A549 (cell line): ENCODE data around the gene ACSM6. TPM values are rescaled to one million over a fixed set of nuclear protein-coding genes. Genes with fewer than 3 reads are reported as not detected.

Experiments used
- ATAC-seq, 2 experiments: fragments of 200-7000 bp in 1 of 2; fragments of >200 bp in 1 of 2; cut with Nextera tagmentation in 1 of 2; cut with Tn5 transposase in 1 of 2; 3 replicates each; pipeline versions ENCODE4 v1.8.0 to v1.9.1; 2018 to 2020; ENCODE audit warnings: mild to moderate bottlenecking in 1 of 2, moderate library complexity in 1 of 2
- CTCF ChIA-PET: fragments of 300-600 bp; sonication (Branson Sonifier 250); formaldehyde crosslinking; extraction: SDS; loops from one replicate; lab custom pipeline; 2021; ENCODE audit warnings: antibody characterized with exemption, inconsistent platforms; lab: Yijun Ruan, JAX
- POLR2A ChIA-PET: fragments of 350-600 bp; formaldehyde crosslinking; extraction: SDS; loops from one replicate; lab custom pipeline; 2021; ENCODE audit warnings: antibody characterized with exemption, inconsistent platforms; lab: Yijun Ruan, JAX
- DNase-seq, 2 experiments: peaks; one replicate each; pipeline versions ENCODE4 v3.0.0 to v3.0.0-alpha.2; 2011 to 2016; ENCODE audit warnings: low read depth in 1 of 2, low spot score in 1 of 2
- FAIRE-seq: peaks from 2 replicates; lab custom pipeline; 2011; peaks lifted over from hg19 to GRCh38; lab: Jason Lieb, UNC
- H3K27ac ChIP-seq, 2 experiments: fragments of >200 bp; sonication (Bioruptor Twin); formaldehyde crosslinking; 3 replicates each; pipeline ENCODE4 v1.5.1; 2016 to 2017
- H3K4me1 ChIP-seq: fragments of >200 bp; sonication (Bioruptor Twin); formaldehyde crosslinking; 3 replicates; pipeline ENCODE4 v1.6.1; 2016
- H3K4me2 ChIP-seq: fragments of >200 bp; sonication (Bioruptor Twin); formaldehyde crosslinking; 3 replicates; pipeline ENCODE4 v1.6.1; 2016
- H3K4me3 ChIP-seq: fragments of >200 bp; sonication (Bioruptor Twin); formaldehyde crosslinking; 3 replicates; pipeline ENCODE4 v1.5.1; 2016
- H3K9me3 ChIP-seq: fragments of >200 bp; sonication (Bioruptor Twin); formaldehyde crosslinking; 3 replicates; pipeline ENCODE4 v1.6.1; 2016
- CEBPB ChIP-seq, 2 experiments: fragments of >200 bp in 1 of 2; sonication (Bioruptor Twin) in 1 of 2; formaldehyde crosslinking in 1 of 2; IDR thresholded peaks; 2 replicates each; pipeline ENCODE4 v1.6.1; 2012 to 2016
- EHMT2 ChIP-seq: fragments of 200-600 bp; sonication (generic); IDR thresholded peaks from 2 replicates; pipeline ENCODE4 v1.6.1; 2016; ENCODE audit warnings: antibody characterized with exemption, low read depth, mild to moderate bottlenecking, moderate library complexity
- EP300 ChIP-seq, 2 experiments: fragments of >200 bp; sonication (Bioruptor Twin); formaldehyde crosslinking; IDR thresholded peaks; 2 replicates in 1 of 2; 3 replicates in 1 of 2; pipeline ENCODE4 v1.6.1; 2016 to 2017
- ESRRA ChIP-seq: fragments of 150-350 bp; IDR thresholded peaks from 2 replicates; pipeline ENCODE4 v1.6.1; 2014; ENCODE audit warnings: mild to moderate bottlenecking, low read length, borderline replicate concordance
- FOSL2 ChIP-seq, 2 experiments: fragments of 450-650 bp in 1 of 2; fragments of >200 bp in 1 of 2; sonication (Bioruptor Twin) in 1 of 2; formaldehyde crosslinking; IDR thresholded peaks; 2 replicates each; pipeline versions ENCODE4 v1.5.0 to v1.6.1; 2016 to 2020; ENCODE audit warnings: mild to moderate bottlenecking in 1 of 2, moderate library complexity in 1 of 2
- FOXS1 ChIP-seq: fragments of 250-450 bp; sonication (Bioruptor Pico); IDR thresholded peaks from 2 replicates; pipeline ENCODE4 v1.5.0; 2020; ENCODE audit warnings: mild to moderate bottlenecking, moderate library complexity
- GATA3 ChIP-seq: IDR thresholded peaks from 2 replicates; pipeline ENCODE4 v1.6.1; 2012; ENCODE audit warnings: borderline replicate concordance
- HDAC2 ChIP-seq: fragments of 200-600 bp; sonication (generic); IDR thresholded peaks from 2 replicates; pipeline ENCODE4 v1.6.1; 2016
- HEYL ChIP-seq: fragments of 250-450 bp; sonication (Bioruptor Pico); IDR thresholded peaks from 2 replicates; pipeline ENCODE4 v1.8.0; 2021; ENCODE audit warnings: mild to moderate bottlenecking, moderate library complexity
- HOXB13 ChIP-seq: fragments of 250-450 bp; sonication (Bioruptor Pico); IDR thresholded peaks from 2 replicates; pipeline ENCODE4 v1.5.0; 2020; ENCODE audit warnings: low read depth, mild to moderate bottlenecking, moderate library complexity
- HOXB5 ChIP-seq: fragments of 250-450 bp; sonication (Bioruptor Pico); IDR thresholded peaks from 2 replicates; pipeline ENCODE4 v1.5.0; 2020; ENCODE audit warnings: mild to moderate bottlenecking, moderate library complexity
- KDM5A ChIP-seq: fragments of 200-600 bp; sonication (generic); IDR thresholded peaks from 2 replicates; pipeline ENCODE4 v1.6.1; 2016; ENCODE audit warnings: antibody characterized with exemption, mild to moderate bottlenecking
- MAZ ChIP-seq: fragments of 150-350 bp; IDR thresholded peaks from 2 replicates; pipeline ENCODE4 v1.6.1; 2014; ENCODE audit warnings: antibody characterized with exemption, low read depth, low read length, borderline replicate concordance
- MYC ChIP-seq: IDR thresholded peaks from 2 replicates; pipeline ENCODE4 v1.6.1; 2012; ENCODE audit warnings: mild to moderate bottlenecking, inconsistent platforms, low read length, improper control_type of control experiment, borderline replicate concordance
- NFE2L2 ChIP-seq: fragments of 150-350 bp; conservative IDR thresholded peaks from 2 replicates; pipeline ENCODE4 v1.6.1; 2014; ENCODE audit warnings: low read length
- NR3C1 ChIP-seq: fragments of >200 bp; sonication (Bioruptor Twin); formaldehyde crosslinking; IDR thresholded peaks from 3 replicates; pipeline ENCODE4 v1.6.1; 2017
- PHF8 ChIP-seq: fragments of 200-600 bp; sonication (generic); IDR thresholded peaks from 2 replicates; pipeline ENCODE4 v1.6.1; 2016; ENCODE audit warnings: low read depth, mild to moderate bottlenecking, antibody characterized with exemption, moderate library complexity, borderline replicate concordance
- POLR2AphosphoS2 ChIP-seq: conservative IDR thresholded peaks from 2 replicates; pipeline ENCODE4 v1.6.1; 2012; ENCODE audit warnings: low read length, improper control_type of control experiment, inconsistent platforms
- RFX5 ChIP-seq: fragments of 450-650 bp; IDR thresholded peaks from 2 replicates; pipeline ENCODE4 v1.7.1; 2014; ENCODE audit warnings: antibody characterized with exemption, mild to moderate bottlenecking, moderate library complexity
- RNF2 ChIP-seq: fragments of 200-600 bp; sonication (generic); IDR thresholded peaks from 2 replicates; pipeline ENCODE4 v1.6.1; 2016; ENCODE audit warnings: low read depth, mild to moderate bottlenecking, antibody characterized with exemption, moderate library complexity, borderline replicate concordance
- TFCP2L1 ChIP-seq: fragments of 250-450 bp; sonication (Bioruptor Pico); IDR thresholded peaks from 2 replicates; pipeline ENCODE4 v1.5.0; 2021; ENCODE audit warnings: mild to moderate bottlenecking
- ZC3H11A ChIP-seq: fragments of 450-650 bp; IDR thresholded peaks from 2 replicates; pipeline ENCODE4 v1.6.1; 2014; ENCODE audit warnings: antibody characterized with exemption, mild to moderate bottlenecking
- ZNF302 ChIP-seq: fragments of 250-450 bp; sonication (Bioruptor Pico); IDR thresholded peaks from 2 replicates; pipeline ENCODE4 v1.9.0; 2021; ENCODE audit warnings: inconsistent platforms, mild to moderate bottlenecking, moderate library complexity
- ZSCAN20 ChIP-seq: fragments of 250-450 bp; sonication (Bioruptor Pico); IDR thresholded peaks from 2 replicates; pipeline ENCODE4 v1.8.0; 2022; ENCODE audit warnings: mild to moderate bottlenecking, moderate library complexity
- WGBS: methylation state at CpG from one replicate; pipeline ENCODE4 v1.1.6; 2017; ENCODE audit errors: missing lambda C conversion rate; 5-methylcytosine and 5-hydroxymethylcytosine counted together
- polyA plus RNA-seq, 4 experiments: library from polyadenylated mRNA; depleted of rRNA in 3 of 4; stranded (reverse); fragments of >200 nt; fragmentation: RNase III in 1 of 4; extraction: RNeasy Plus Mini Kit Qiagen cat#74134 plus additional on column Dnase treatment in 1 of 4; gene quantifications; 2 replicates in 3 of 4; 3 replicates in 1 of 4; pipeline ENCODE4 v1.2.3, GENCODE V29; 2011 to 2017
- TF ChIP-seq, protein P1 (sequence below): fragments of 150-350 bp; IDR thresholded peaks from 2 replicates; pipeline ENCODE4 v1.6.1; 2014; ENCODE audit warnings: low read depth, mild to moderate bottlenecking, low read length
- TF ChIP-seq, protein P2 (sequence below): IDR thresholded peaks from 2 replicates; pipeline ENCODE4 v1.6.1; 2012; ENCODE audit warnings: low read depth, borderline replicate concordance
- TF ChIP-seq, protein P3 (sequence below): fragments of >200 bp; sonication (Bioruptor Twin); formaldehyde crosslinking; IDR thresholded peaks from 3 replicates; pipeline ENCODE4 v1.6.1; 2016
- TF ChIP-seq, protein P4 (sequence below): fragments of 250-450 bp; sonication (Bioruptor Pico); IDR thresholded peaks from 2 replicates; pipeline ENCODE4 v1.5.0; 2021; ENCODE audit warnings: mild to moderate bottlenecking, moderate library complexity, borderline replicate concordance

ACSM6 gene
- polyA plus RNA-seq, 2 of the 4 experiments (the other 2 are of a cell fraction): not detected

DNA sequence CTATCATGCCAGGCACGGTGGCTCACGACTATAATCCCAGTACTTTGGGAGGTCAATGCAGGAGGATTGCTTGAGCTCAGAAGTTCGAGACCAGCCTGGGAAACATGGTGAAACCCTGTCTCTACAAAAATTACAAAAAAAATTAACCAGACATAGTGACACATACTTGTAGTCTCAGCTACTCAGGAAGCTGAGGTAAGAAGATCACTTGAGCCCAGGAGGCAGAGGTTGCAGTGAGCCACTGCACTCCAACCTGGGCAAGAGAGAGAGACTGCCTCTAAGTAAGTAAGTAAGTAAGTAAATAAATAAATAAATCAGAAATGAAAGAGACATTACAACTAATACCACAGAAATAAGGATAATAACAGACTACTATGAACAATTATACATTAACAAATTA, 60.6 kb downstream of the ACSM6 start:
- TF ChIP-seq RFX5 (no peak), ZNF302 (CRISPR knock-in tag) (no peak), RNF2 (no peak), HOXB5 (no peak), ESRRA (no peak), FOSL2 (IDR thresholded peaks at IDR 0.05) (no peak), FOSL2 (CRISPR knock-in tag; IDR thresholded peaks at IDR 0.05) (no peak), TFCP2L1 (CRISPR knock-in tag) (no peak), MYC (no peak)
- TF ChIP-seq, protein P1, sequence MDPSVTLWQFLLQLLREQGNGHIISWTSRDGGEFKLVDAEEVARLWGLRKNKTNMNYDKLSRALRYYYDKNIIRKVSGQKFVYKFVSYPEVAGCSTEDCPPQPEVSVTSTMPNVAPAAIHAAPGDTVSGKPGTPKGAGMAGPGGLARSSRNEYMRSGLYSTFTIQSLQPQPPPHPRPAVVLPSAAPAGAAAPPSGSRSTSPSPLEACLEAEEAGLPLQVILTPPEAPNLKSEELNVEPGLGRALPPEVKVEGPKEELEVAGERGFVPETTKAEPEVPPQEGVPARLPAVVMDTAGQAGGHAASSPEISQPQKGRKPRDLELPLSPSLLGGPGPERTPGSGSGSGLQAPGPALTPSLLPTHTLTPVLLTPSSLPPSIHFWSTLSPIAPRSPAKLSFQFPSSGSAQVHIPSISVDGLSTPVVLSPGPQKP: no peak
- ChIA-PET POLR2A (no interaction called here), CTCF (interaction anchor here (1.0 to 3.4 kb wide), 4 partner anchors 8 to 109 kb away, joined by 4 to 23 read pairs (median 8); no protein-coding TSS in a partner anchor)
- no peak for ATAC-seq
- Histone ChIP-seq H3K4me1 (peaks cover under 1% of the 10 kb centered on the region), H3K4me3 (no peak overlapping the region), H3K27ac (no peak overlapping the region), H3K9me3 (peaks cover 11% of the 10 kb centered on the region; the same call in 1 of the 3 replicates), H3K4me2 (no peak overlapping the region)
- no peak for FAIRE-seq
- WGBS: 77% methylated on average over 3 of the region's 3 CpGs
- no peak for DNase-seq

DNA sequence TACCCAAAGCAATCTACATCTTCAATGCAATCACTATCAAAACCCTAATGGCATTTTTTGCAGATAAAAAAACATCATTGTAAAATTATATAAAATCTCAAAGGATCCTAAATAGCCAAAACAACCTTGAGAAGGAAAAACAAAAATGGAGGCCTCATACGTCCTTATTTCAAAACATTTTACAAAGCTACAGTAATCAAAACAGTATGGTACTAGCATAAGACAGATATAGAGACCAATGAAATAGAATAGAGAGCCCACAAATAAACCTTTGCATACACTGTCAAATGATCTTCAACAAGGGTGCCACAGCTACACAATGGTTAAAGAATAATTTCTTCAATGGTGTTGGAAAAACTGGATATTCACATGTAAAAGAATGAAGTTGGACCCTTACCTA, 62.2 kb downstream of the ACSM6 start:
- Histone ChIP-seq H3K4me2 (no peak overlapping the region), H3K4me3 (no peak overlapping the region), H3K27ac (no peak overlapping the region), H3K9me3 (peaks cover 11% of the 10 kb centered on the region; the same call in 1 of the 3 replicates), H3K4me1 (peaks cover 17% of the 10 kb centered on the region)
- FAIRE-seq (no peak), ATAC-seq (no peak), DNase-seq (no peak)
- TF ChIP-seq HDAC2: 0 out of 2 replicates have a peak, but pooled peaks have one; percentile 34
- no peak for TF ChIP-seq KDM5A
- POLR2A ChIA-PET: no interaction called here
- CTCF ChIA-PET: interaction anchor here (3.4 kb wide), 1 partner anchor 10 kb away, joined by 23 read pairs; no protein-coding TSS in a partner anchor
- 85% methylated on average over 1 of the region's 1 CpG for WGBS

DNA sequence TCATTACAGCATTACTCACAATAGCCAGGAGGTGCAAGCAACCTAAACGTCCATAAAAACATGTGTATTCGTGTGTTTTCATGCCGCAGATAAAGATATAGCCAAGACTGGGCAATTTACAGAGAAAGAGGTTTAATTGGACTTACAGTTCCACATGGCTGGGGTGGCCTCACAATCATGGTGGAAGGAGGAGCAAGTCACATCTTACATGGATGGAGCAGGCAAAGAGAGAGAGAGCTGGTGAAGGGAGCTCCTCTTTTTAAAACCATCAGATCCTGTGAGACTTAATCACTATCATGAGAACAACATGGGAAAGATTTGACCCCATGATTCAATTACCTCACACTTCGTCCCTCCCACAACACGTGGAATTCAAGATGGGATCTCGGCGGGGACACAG, 63.8 kb downstream of the ACSM6 start:
- Histone ChIP-seq H3K27ac (no peak overlapping the region), H3K4me3 (no peak overlapping the region), H3K9me3 (peaks cover 11% of the 10 kb centered on the region; the same call in 1 of the 3 replicates)
- ATAC-seq: no peak
- no peak for DNase-seq
- POLR2A ChIA-PET: no interaction called here
- CTCF ChIA-PET: interaction anchor here (0.6 to 3.6 kb wide), 6 partner anchors 8 to 105 kb away, joined by 3 to 27 read pairs (median 4); no protein-coding TSS in a partner anchor
- TF ChIP-seq FOXS1 (CRISPR knock-in tag) (no peak), EP300 (IDR thresholded peaks at IDR 0.05) (no peak), NR3C1 (no peak), ZNF302 (CRISPR knock-in tag) (no peak), EHMT2 (no peak), NFE2L2 (no peak), MYC (no peak), HOXB13 (no peak), KDM5A (no peak), PHF8 (no peak), CEBPB (IDR thresholded peaks at IDR 0.05) (no peak), GATA3 (no peak), MAZ (no peak), POLR2AphosphoS2 (no peak), ZC3H11A (no peak), ZSCAN20 (CRISPR knock-in tag) (no peak), HEYL (CRISPR knock-in tag) (no peak)
- TF ChIP-seq, protein P2, sequence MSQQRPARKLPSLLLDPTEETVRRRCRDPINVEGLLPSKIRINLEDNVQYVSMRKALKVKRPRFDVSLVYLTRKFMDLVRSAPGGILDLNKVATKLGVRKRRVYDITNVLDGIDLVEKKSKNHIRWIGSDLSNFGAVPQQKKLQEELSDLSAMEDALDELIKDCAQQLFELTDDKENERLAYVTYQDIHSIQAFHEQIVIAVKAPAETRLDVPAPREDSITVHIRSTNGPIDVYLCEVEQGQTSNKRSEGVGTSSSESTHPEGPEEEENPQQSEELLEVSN: no peak
- TF ChIP-seq, protein P3, sequence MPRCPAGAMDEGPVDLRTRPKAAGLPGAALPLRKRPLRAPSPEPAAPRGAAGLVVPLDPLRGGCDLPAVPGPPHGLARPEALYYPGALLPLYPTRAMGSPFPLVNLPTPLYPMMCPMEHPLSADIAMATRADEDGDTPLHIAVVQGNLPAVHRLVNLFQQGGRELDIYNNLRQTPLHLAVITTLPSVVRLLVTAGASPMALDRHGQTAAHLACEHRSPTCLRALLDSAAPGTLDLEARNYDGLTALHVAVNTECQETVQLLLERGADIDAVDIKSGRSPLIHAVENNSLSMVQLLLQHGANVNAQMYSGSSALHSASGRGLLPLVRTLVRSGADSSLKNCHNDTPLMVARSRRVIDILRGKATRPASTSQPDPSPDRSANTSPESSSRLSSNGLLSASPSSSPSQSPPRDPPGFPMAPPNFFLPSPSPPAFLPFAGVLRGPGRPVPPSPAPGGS: no peak
- TF ChIP-seq, protein P4, sequence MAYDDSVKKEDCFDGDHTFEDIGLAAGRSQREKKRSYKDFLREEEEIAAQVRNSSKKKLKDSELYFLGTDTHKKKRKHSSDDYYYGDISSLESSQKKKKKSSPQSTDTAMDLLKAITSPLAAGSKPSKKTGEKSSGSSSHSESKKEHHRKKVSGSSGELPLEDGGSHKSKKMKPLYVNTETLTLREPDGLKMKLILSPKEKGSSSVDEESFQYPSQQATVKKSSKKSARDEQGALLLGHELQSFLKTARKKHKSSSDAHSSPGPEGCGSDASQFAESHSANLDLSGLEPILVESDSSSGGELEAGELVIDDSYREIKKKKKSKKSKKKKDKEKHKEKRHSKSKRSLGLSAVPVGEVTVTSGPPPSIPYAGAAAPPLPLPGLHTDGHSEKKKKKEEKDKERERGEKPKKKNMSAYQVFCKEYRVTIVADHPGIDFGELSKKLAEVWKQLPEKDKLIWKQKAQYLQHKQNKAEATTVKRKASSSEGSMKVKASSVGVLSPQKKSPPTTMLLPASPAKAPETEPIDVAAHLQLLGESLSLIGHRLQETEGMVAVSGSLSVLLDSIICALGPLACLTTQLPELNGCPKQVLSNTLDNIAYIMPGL (CRISPR knock-in tag): no peak
- TF ChIP-seq, all 56 proteins: peak for 0
- no peak for FAIRE-seq
- H3K4me1 ChIP-seq: peaks cover 30% of the 10 kb centered on the region
- no peak overlapping the region for H3K4me2 ChIP-seq
- 92% methylated on average over 7 of the region's 7 CpGs for WGBS
